ENCODE results near the gene TDRD6. TPM values are rescaled to one million over a fixed set of nuclear protein-coding genes. Genes with fewer than 3 reads are reported as not detected.

TDRD6 gene
- polyA plus RNA-seq, 2 of the 4 experiments (the other 2 are of a cell fraction), result 0.03 TPM; not detected in 1

GRCh38 chr6:46751658-46752057 lies 64.0 kb downstream of the TDRD6 start:
- no peaks in the 10 kb centered on the region for H3K4me1 ChIP-seq
- no peak overlapping the region for H3K4me3 ChIP-seq
- DNase-seq (ENCODE audit: low read depth in 1 of 2, low spot score in 1 of 2), result no peak
- POLR2A ChIA-PET, result no interaction called here
- H3K9me3 ChIP-seq, result no peaks in the 10 kb centered on the region
- H3K27ac ChIP-seq, result no peak overlapping the region
- CTCF ChIA-PET, result interaction anchor here (1.1 kb wide), 1 partner anchor 9 kb away, joined by 3 read pairs; no protein-coding TSS in a partner anchor
- WGBS (ENCODE audit: missing lambda C conversion rate), result 39% methylated on average over 3 of the region's 3 CpGs
- no peak overlapping the region for H3K4me2 ChIP-seq
- no peak for FAIRE-seq
- no peak for ATAC-seq
- no peak for TF ChIP-seq HMGXB4 (CRISPR knock-in tag; IDR thresholded peaks at IDR 0.05; ENCODE audit: borderline replicate concordance)
- no peak for TF ChIP-seq JUNB (IDR thresholded peaks at IDR 0.05)
- TF ChIP-seq NPAS2 (CRISPR knock-in tag; IDR thresholded peaks at IDR 0.05; ENCODE audit: borderline replicate concordance), result no peak
- TF ChIP-seq USF2 (IDR thresholded peaks at IDR 0.05), result no peak
- no peak for TF ChIP-seq ZFP36 (IDR thresholded peaks at IDR 0.05; ENCODE audit: borderline replicate concordance, partially characterized antibody)
- TF ChIP-seq MAX (IDR thresholded peaks at IDR 0.05), result no peak
- no peak for TF ChIP-seq TP53 (CRISPR knock-in tag; IDR thresholded peaks at IDR 0.05)
- TF ChIP-seq CBX2 (IDR thresholded peaks at IDR 0.05; ENCODE audit: borderline replicate concordance, low read depth), result no peak
- TF ChIP-seq PBX3 (IDR thresholded peaks at IDR 0.05), result no peak
- TF ChIP-seq BCL3 (IDR thresholded peaks at IDR 0.05), result no peak
- TF ChIP-seq HOXB13 (CRISPR knock-in tag; IDR thresholded peaks at IDR 0.05; ENCODE audit: low read depth), result no peak
- no peak for TF ChIP-seq ELK1 (IDR thresholded peaks at IDR 0.05; ENCODE audit: low read depth, low read length)
- no peak for TF ChIP-seq HDAC2 (IDR thresholded peaks at IDR 0.05)
- TF ChIP-seq FOXS1 (CRISPR knock-in tag; IDR thresholded peaks at IDR 0.05), result no peak
- no peak for TF ChIP-seq SREBF2 (IDR thresholded peaks at IDR 0.05)

Other genes with a start within 250 kb of the TDRD6 start
- gene RCAN2, start 196.4 kb upstream of the TDRD6 start, polyA plus RNA-seq (2011; rRNA removed), result not detected in 2 replicates
- not detected in 3 replicates for gene RCAN2, start 196.4 kb upstream of the TDRD6 start, polyA plus RNA-seq (2017; fragmentation: RNase III; extraction: RNeasy Plus Mini Kit Qiagen cat#74134 plus additional on column Dnase treatment)
- 0.48 and 0.78 TPM in 2 replicates for gene CYP39A1, start 35.1 kb upstream of the TDRD6 start, polyA plus RNA-seq (2011; rRNA removed)
- gene CYP39A1, start 35.1 kb upstream of the TDRD6 start, polyA plus RNA-seq (2017; fragmentation: RNase III; extraction: RNeasy Plus Mini Kit Qiagen cat#74134 plus additional on column Dnase treatment), result 0.07 to 0.26 TPM (median 0.22 TPM) in 3 replicates
- gene SLC25A27, start 34.9 kb upstream of the TDRD6 start, polyA plus RNA-seq (2011; rRNA removed), result 3.5 and 4.7 TPM in 2 replicates
- 0.98 to 1.9 TPM (median 1.4 TPM) in 3 replicates for gene SLC25A27, start 34.9 kb upstream of the TDRD6 start, polyA plus RNA-seq (2017; fragmentation: RNase III; extraction: RNeasy Plus Mini Kit Qiagen cat#74134 plus additional on column Dnase treatment)
- gene PLA2G7, start 47.5 kb downstream of the TDRD6 start, polyA plus RNA-seq (2011; rRNA removed), result 0.04 TPM in 1 of 2 replicates, not detected in the other
- gene PLA2G7, start 47.5 kb downstream of the TDRD6 start, polyA plus RNA-seq (2017; fragmentation: RNase III; extraction: RNeasy Plus Mini Kit Qiagen cat#74134 plus additional on column Dnase treatment), result not detected in 3 replicates
- gene ANKRD66, start 59.0 kb downstream of the TDRD6 start, polyA plus RNA-seq (2011; rRNA removed), result not detected in 2 replicates
- not detected in 3 replicates for gene ANKRD66, start 59.0 kb downstream of the TDRD6 start, polyA plus RNA-seq (2017; fragmentation: RNase III; extraction: RNeasy Plus Mini Kit Qiagen cat#74134 plus additional on column Dnase treatment)
- gene MEP1A, start 105.5 kb downstream of the TDRD6 start, polyA plus RNA-seq (2011; rRNA removed), result not detected in 2 replicates
- gene MEP1A, start 105.5 kb downstream of the TDRD6 start, polyA plus RNA-seq (2017; fragmentation: RNase III; extraction: RNeasy Plus Mini Kit Qiagen cat#74134 plus additional on column Dnase treatment), result not detected in 3 replicates
- gene ADGRF5, start 234.1 kb downstream of the TDRD6 start, polyA plus RNA-seq (2011; rRNA removed), result not detected in 2 replicates
- not detected in 3 replicates for gene ADGRF5, start 234.1 kb downstream of the TDRD6 start, polyA plus RNA-seq (2017; fragmentation: RNase III; extraction: RNeasy Plus Mini Kit Qiagen cat#74134 plus additional on column Dnase treatment)